Activated CD4-positive, alpha-beta T cell treated with anti-CD3 and anti-CD28 coated beads for 24 hours (primary cell): Measurements from ENCODE around the gene NFKBIB.
"Not testable (repeated sequence)": the region's sequence is repeated elsewhere in the genome, so short reads cannot be mapped to it uniquely, and the experiment has no call there.

ENCODE experiments used
- DNase-seq, 2 donors: peaks; one replicate each; pipeline ENCODE4 v3.0.0-alpha.2; 2020; ENCODE audit warnings: low read depth in 2 of 2

Gene NFKBIB

DNA sequence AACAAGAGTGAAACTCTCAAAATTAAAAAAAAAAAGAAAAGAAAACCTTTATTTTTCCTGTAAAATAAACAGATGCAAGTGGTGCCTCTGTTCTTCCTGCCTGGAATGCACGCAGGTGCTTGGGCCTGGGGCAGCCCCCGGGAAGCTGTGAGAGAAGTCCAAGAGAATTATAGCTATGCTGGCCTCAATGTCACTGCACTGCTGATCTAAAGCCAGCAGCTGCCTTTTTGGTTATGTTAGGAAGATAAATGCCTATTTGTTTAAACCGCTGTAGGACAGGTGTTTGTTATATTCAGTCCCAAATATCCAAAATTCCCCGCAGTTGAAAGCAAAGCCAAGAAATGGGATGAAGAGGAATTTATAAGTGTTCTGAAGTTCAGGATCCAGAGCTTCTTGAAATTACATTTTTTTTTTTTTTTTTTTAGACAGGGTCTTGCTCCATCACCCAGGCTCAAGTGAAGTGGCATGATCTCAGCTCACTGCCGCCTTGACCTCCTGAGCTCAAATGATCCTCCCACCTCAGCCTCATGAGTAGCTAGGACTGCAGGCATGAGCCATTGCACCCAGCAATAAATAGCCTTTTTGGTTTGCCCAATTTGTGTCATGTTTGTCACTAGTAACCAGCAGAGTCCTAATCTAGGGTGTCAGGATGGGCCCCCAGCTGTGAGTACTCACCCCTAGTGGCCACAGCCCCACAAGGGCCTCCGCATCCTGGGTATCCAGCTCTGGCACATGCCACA, 23.9 kb upstream of the NFKBIB start:
- no peak for DNase-seq

DNA sequence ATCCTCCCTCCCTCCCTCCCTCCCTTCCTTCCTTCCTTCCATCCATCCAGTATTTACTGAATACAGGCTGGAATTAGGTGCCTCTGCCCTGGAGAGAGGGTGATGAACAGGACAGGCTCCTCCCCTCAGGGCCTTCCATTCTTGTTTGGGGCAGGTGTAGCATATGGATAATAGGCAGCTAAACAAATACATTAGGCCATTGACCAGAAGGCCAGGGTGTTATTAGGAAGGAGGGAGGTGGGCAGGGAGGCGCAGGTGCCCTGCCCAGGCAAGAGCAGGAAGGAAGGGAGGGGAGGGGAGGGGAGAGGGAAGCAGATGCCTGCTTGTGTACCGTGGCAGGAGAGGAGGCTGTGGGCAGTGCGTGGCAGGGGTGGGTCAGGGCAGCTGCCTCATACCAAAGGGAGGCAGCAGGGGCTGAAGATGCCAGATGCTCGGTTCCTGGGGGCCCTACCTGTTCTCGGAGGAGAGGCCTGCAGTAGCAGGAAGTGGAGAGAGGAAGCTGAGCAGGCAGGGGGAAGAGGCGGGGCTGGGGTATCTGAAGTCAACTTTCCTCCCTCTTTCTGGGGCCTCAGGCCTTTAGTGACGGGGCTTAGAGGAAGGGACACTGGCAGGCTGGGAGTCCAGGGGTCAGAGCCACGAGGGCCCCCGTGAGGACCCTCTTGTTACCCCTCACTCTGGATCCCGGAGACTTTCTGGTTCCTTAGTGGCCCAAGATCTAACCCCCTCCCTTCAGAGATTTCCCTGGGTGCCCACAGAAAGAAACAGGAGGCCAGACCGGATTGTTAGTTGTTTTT, 21.8 kb upstream of the NFKBIB start, which contains the start of gene RINL:
RINL (minus strand) TSS at position 495 of the 794 bp plus-strand sequence. CDS start 1,533 bp downstream, outside the sequence.
- DNase-seq, result peak; percentile 52 to 55

DNA sequence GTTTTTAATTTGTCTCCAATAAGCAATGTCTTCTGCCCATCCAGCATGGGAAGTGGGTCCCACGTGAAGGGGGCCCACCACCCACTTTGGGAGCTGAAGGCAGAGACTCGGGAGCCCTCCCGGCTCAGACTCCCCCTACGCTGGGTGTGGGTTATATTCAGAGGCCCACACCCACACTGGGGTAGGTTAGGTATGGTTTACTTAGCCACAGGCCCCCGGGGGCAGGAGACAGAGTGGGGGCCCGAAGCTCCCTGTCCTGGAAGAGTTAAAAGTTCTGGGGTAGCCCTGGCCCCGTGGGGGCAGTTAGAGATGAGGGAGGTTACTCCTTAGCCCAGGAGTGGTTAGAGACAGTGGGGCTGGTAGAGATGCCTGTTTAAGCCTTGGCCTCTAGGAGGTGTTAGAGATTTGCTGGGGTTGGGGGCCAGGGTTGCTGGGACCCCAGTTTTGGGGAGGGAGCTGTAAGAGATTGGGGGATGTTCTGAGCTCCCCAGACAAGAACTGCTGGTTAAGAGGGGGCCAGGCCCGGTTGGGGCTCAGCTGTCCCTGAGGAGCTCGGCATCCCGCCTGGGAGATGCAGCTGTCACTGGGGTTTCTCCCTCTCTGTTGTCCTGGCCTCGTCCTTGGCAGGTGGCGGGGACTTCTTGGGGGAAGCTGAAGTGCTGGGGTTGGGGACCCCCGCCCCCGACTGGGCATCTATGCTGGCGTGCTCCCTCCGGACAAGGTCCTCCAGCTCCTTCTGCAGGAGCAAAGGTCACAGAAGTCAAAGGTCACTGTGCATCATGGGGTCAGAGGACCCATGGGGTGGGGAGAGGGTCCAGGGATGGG, 21.0 kb upstream of the NFKBIB start:
- no peak for DNase-seq

DNA sequence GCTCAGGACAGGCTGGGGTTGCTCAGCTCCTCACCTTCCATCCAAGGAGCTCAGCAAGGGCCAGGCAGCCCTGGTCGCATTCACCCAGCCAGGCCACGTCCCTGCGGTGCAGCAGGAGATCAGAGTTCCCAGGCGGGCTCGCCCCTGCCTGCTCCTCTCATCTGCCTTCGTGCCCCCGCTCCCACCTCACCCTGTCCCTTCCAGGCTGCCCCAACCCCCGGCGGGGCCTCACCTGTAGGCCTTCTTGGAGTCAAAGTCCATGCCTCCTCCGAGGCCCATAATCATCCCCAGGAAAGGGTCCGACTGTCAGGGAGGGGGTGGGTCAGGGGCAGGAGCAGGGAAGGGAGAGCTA, 20.4 kb upstream of the NFKBIB start:
- no peak for DNase-seq

DNA sequence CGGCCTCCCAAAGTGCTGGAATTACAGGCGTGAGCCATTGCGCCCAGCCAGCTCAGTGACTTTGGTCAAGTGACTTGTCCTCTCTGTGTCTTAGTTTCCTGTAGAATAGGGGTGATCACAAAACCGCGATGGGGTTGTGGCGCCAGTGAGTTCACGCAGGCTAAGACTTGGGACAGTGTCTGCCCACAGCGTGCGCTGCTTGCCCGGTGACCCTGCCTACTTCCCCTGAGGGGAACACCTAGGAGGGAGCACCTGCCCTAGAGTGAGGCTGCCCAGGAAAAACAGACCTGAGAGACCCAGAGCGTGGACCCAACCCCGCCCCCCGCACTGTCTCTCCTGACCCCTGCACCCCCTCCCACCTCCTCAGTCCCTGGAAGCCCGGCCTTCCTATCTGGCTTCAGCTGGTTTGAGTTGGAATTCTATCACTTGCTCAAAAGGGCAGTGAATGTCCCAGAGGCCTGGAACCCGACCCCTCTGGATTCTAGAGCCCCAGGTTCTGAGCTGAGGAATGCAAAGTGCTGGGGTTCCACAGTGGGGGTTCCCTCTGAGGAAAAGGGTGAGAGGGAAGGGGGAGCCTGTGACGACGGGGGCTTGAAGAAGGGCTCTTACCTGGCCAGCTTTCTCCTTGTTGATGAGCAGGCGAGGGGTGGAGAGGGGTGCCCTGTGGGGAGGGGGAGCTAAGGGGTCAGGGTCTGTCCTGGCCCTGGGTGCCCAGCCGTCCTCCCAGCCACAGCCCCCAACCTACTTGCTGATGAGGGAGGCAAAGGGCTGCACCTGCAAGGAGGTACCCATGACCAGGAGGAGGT, 19.5 kb upstream of the NFKBIB start:
- no peak for DNase-seq

DNA sequence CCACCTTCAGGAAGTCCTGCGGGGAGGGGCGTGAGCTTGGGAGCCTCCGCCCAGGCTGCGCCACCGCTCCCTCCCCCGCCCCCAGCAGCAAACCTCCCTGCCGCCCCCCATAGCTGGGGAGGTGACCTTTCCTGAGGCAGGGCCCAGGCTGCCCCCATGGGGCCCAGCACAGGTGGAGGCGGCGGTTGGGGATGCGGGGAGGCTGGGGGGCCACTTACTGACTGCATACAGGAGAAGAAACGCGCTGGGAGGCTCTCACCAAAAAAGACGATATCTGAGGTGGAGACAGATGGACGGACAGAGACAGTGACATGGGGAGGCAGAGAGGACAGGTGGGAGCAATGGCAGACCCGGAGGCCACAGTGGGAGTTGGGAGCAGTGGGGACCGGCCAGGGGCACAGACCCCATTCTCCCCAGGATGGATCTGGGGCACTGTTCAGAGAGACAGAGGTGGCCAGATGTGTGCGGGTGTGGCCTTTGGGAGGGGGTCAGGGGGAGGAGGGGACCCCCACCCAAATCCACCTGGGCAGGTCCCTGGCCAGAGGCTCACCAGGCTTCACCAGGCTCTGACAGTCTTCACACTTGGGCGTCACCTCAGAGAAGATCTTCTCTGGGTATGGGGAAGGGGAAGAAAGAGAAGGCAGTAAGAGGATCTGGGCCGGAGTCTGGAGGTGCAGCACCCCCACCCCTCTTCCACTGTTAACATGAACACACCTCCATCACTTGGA, 18.7 kb upstream of the NFKBIB start:
- no peak for DNase-seq

DNA sequence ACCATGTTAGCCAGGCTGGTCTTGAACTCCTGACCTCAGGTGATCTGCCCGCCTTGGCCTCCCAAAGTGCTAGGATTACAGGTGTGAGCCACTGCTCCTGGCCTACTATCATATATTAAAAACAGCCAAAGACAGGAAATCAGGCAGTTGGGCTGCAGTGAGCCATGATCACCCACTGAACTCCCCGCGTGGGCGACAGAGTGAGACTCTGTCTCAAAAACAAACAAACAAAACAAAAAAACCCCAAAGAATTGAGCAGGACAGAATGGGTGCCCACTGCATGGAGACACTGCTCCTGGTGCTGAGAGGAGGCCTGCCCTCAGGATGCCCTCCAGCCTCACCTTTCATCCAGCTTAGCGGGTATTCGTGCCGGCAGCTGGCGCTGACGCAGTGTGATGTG, 16.5 kb upstream of the NFKBIB start:
- DNase-seq, result no peak

DNA sequence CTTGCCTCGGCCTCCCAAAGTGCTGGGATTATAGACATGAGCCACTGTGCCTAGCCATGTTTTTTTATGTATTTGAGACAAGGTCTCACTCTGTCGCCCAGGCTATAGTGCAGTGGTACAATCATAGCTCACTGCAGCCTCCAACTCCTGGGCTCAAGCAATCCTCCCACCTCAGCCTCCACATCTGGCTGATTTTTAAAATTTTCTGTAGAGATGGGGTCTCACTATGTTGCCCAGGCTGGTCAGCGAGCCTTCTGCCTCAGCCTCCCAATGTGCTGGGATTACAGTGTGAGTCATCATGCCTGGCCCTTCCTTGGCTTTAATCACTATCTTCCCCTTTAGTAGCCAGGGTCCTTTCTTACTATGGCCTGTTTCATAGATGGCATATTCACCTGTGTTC, 15.1 kb upstream of the NFKBIB start:
- not testable (repeated sequence) for DNase-seq

DNA sequence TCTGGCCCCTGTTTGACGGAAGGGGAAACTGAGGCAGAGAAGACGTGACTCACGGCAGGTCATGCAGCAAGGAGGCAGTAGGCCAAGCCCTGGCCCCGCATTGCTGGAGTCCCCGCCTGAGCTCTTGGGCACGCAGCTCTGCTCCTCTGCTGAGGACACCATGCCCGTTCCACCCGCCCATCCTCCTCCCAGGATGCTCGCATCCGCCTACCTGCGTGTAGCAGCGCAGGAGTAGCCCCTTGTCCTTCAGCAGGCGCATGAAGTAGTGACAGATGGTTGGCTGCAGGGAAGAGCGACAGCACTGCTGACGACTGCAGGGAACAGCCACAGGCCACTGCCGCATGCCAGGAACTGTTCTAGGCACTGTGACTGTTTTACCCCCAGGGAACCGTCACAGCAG, 10.9 kb upstream of the NFKBIB start:
- DNase-seq, result no peak

DNA sequence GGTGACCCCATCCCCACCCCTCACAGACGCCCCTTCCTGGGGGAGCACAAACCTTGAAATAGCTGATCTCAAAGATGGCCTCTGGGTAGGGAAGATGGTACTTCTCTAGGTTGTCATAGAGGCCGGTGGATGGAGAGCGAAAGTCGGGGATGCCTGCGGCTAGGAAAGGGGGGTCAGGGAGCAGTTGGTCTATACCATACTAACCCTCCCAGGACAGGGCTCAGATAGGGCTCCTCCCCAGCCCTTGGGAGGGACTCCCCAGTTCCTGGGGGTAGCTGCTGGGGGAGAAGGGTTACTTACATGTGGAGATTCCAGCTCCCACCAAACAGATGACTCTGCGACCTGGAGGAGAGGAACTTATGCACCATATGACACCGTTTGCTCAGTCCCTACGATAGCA, 10.0 kb upstream of the NFKBIB start:
- no peak for DNase-seq

DNA sequence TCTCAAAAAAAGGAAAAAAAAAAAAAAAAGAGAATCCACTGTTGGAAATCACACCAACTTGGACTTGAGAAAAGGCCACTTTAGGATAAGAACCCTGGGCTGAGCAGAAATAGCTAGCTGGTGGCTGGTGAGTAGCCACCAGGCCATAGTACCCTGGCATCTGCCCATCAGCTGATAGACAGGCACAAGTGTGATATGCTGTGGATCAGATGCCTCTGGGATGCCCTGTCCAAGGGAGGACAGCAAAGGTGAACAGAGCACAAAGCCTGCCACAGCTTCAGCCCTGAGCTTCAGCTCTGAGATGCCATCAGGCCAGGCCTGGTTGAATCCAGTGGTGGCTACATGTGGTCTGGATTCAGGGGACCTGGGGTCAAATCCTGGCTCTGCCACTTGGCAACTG, 9.1 kb upstream of the NFKBIB start:
- DNase-seq, result no peak

DNA sequence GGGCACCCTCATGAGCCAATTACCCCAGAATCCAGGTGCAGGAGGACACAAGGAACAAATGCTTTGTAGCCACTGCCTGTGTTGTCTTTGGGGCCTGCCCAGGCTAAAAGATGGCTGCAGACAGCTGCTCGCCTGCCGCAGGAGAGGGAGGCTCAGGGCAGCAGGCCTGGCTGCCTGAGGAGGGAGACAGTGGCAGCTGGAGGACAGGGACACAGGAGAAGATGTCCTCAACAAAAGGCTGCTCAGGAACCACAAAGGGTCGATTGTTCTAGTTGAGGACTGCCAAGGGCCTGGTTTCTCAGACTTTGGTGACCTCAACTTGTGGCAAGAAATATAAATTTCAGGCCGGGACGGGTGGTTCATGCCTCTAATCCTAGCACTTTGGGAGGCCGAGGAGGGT, 8.0 kb upstream of the NFKBIB start:
- no peak for DNase-seq

DNA sequence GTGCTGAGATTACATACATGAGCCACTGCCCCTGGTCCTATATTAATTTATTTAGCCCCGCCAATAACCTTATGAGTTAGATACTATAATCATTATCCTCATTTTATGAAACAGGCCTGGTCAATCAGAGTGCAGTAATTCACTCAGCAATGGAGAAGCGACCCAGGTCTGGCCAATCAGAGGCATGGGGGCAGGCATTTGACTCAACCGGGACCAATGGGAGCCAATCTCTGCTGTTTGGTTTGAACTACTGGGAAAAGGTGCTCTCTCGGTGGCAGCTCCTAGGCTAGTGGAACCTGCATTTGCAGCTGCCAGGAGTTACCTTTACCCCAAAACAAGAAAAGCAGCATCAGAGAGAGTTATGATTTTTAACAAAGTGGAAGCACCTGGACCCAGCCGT, 6.9 kb upstream of the NFKBIB start:
- no peak for DNase-seq

DNA sequence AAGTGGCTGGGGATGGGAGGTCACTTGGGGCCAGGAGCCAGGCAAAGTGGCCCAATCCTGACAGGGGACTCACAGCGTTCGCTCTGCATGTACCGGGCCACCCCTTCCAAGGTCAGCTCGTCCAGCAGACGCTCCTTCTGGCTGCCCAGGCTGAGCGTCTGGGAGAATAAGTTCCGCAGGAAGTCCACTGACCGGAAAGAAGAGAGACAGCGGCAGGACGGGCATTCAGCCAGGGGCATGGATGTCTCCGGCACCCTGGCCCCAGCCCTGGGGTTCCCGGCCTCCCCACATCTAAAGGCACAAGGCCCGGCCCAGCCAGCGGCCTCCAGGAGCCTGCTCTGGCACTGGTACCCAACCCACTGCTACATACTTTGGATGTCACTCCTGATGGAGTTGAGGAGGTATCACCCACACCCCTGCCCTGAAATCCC, 6.4 kb upstream of the NFKBIB start:
- DNase-seq, result no peak

DNA sequence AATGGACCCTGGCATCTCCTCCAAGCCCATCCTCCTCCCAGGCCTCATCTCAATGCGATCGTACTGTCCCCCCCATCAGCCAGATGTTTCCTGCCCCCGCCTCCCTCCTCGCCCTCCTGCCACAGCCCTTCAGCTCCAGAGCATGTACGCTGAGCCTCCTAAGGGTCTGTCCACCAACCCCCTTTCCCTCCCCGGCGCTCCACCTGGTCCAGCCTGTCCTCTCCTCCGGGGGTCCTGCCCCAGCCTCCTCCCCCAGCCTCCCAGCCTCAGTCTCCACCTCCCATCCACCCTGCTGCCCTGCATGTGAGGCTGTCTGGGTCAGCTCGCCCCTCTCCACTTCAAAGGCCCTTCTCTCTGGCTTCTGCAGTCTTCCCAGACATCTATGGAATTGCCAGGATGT, 4.8 kb upstream of the NFKBIB start:
- no peak for DNase-seq

DNA sequence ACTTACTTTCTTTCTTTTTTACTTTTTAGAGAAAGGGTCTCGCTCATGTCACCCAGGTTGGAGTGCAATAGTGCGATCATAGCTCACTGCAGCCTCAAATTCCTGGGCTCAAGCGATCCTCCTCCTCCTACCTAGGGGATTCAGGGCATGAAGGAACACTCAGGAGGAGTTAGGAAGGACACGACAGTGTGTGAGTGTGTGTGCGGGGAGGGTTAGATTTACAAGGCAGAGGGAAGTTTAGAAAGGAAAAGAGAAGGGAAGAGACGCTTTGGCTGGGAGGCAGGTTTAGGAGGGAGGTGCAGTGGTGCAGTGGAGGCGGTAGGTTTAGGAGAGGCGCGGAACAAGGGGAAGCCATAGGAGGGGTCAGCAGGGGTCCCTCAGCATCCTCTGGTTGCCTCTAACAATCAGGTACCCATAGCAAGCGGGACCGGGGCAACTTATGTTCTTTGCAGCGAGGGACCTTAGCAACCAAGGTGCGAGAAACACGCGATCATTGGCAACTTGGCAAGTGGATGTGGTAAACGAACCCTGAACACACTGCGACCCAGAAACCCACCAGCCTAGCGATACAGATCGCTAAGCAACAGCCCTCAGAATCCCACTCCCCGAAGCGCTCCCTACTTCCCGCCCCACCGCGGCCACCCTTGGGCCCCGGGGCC, 852 bp upstream of the NFKBIB start:
- no peak for DNase-seq

DNA sequence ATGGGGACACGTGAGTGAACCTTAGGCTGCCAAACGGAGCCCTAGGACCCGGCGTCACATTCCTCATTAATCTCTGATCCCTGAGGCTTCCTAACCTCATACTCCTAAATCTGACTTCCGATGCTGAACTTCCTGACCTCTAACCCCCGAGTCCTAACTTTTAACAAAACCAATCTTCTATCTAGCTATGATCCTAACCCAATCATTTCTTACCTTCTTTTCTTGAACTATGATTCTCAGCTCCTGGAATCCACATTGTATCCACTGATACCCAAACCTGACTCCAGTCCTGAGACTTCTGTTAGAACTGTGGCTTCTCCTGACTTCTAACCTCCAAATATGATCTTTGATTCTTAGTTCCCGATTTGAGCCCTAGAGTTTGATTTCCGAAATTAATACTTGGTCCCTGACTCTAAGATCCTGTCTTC, 447 bp downstream of the NFKBIB start:
- no peak for DNase-seq

DNA sequence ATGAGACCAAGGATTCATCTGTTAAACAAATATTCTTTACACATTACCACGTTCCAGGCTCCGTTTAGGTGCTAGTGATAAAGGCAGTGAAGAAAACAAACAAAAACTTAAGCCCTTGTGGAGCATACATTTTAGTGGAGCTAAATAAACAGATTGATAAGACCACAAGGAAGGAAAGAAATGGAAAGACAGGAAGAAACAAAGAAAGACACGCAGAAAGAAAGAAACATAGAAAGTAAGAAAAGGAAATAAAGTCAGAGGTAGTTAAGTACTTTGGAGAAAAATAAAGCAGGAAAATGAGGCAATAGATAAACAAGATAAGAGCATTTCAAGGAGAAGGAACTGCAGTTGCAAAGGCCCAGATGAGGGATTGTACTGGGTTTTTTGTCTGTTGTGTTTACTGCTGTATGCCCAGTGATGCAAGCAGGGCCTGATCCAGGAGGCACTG, 998 bp downstream of the NFKBIB start:
- DNase-seq, result no peak

DNA sequence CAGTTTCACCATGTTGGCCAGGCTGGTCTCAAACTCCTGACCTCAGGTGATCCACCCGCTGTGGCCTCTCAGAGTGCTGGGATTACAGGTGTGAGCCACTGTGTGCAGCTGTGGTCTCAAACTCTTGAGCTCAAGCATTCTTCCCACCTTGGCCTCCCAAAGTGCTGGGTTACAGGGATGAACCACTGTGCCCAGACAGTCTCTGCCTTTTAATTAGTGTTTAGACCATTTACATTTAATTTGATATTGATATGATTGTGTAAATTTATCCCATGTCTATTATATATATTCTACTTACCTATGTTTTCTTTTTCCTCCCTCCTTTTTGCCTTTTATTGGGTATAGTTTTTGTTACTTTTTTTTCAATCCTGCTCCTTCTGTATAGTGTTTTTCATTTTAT, 1.9 kb downstream of the NFKBIB start:
- DNase-seq, result no peak
